Ovary (tissue), 3 donors: ENCODE measurements around the gene MCTP1.

Source experiments
- POLR2A ChIP-seq: fragments of 450-650 bp; IDR thresholded peaks from one replicate; pipeline ENCODE4 v1.6.1; 2017; ENCODE audit warnings: antibody characterized with exemption, mild to moderate bottlenecking, moderate library complexity
- TF ChIP-seq, protein P1 (sequence below), 3 donors: fragments of 450-650 bp in 2 of 3; fragments of 200-600 bp in 1 of 3; IDR thresholded peaks; one replicate each; pipeline versions ENCODE4 v1.5.1 to v1.8.0; 2016 to 2022; ENCODE audit warnings: antibody characterized with exemption in 3 of 3, mild to moderate bottlenecking in 1 of 3
- donor health status: DM: no; HTN: no; CAD: no.

- TF ChIP-seq, protein P1, sequence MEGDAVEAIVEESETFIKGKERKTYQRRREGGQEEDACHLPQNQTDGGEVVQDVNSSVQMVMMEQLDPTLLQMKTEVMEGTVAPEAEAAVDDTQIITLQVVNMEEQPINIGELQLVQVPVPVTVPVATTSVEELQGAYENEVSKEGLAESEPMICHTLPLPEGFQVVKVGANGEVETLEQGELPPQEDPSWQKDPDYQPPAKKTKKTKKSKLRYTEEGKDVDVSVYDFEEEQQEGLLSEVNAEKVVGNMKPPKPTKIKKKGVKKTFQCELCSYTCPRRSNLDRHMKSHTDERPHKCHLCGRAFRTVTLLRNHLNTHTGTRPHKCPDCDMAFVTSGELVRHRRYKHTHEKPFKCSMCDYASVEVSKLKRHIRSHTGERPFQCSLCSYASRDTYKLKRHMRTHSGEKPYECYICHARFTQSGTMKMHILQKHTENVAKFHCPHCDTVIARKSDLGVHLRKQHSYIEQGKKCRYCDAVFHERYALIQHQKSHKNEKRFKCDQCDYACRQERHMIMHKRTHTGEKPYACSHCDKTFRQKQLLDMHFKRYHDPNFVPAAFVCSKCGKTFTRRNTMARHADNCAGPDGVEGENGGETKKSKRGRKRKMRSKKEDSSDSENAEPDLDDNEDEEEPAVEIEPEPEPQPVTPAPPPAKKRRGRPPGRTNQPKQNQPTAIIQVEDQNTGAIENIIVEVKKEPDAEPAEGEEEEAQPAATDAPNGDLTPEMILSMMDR (IDR thresholded peaks at IDR 0.05): no peak
- no peak for TF ChIP-seq POLR2A
Observed at GRCh38 chr5:95283022-95283615, 1.8 kb downstream of the MCTP1 start.
